ENCODE data around the gene MARCHF5. TPM values are rescaled to one million over a fixed set of nuclear protein-coding genes. Genes with fewer than 3 reads are reported as not detected.

The MARCHF5 gene
- total RNA-seq, 4 donors from 2014 or later: 13.0 to 24.4 (median 15.4) TPM

DNA sequence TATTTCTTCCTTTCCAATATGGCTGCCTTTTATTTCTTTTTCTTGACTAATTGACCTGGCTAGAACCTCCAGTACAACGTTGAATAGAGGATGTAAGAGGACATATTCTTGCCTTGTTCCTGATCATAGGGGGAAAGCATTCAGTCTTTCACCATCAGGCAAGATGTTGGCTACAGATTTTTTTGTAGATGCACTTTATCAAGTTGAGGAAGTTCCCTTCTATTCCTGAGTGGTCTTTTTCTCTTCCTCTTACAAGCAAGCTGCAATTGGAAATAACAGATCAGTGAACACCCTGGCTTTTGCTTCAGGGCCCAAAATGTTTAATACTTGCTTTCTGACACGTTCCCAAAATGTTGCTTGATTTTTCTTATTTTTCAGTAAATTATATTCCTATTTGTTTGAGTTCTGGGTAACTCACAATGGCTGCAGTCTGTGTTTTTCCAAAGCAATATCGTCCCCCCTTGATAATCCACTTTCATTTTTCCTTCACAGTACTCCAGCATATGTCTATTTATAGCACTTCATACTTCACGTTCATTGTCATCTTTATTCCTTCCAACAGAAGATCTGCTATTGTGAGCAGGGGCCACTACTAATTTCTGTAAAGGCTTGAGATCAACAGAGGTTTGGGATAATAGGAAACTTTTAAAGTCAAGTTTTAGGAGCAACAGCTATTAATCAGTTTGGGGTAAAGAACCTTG is 11.8 kb upstream of the MARCHF5 start:
- H3K4me1 ChIP-seq: peaks cover 0 to 7% of the 10 kb centered on the region in 2 donors
- no peaks in the 10 kb centered on the region for H3K9me3 ChIP-seq
- intact Hi-C loops (cut with DNase I; ENCODE audit: low total_unique reads): no loop called here
- H3K27me3 ChIP-seq: no peaks in the 10 kb centered on the region
- peak overlapping the region; percentile 27 to 70 (median 42) for H3K27ac ChIP-seq
- peak overlapping the region; percentile 5 to 41 (median 29) for H3K4me3 ChIP-seq
- peak in 1 of 2 donors; percentile 94 for ATAC-seq
- TF ChIP-seq, protein P1, sequence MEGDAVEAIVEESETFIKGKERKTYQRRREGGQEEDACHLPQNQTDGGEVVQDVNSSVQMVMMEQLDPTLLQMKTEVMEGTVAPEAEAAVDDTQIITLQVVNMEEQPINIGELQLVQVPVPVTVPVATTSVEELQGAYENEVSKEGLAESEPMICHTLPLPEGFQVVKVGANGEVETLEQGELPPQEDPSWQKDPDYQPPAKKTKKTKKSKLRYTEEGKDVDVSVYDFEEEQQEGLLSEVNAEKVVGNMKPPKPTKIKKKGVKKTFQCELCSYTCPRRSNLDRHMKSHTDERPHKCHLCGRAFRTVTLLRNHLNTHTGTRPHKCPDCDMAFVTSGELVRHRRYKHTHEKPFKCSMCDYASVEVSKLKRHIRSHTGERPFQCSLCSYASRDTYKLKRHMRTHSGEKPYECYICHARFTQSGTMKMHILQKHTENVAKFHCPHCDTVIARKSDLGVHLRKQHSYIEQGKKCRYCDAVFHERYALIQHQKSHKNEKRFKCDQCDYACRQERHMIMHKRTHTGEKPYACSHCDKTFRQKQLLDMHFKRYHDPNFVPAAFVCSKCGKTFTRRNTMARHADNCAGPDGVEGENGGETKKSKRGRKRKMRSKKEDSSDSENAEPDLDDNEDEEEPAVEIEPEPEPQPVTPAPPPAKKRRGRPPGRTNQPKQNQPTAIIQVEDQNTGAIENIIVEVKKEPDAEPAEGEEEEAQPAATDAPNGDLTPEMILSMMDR (IDR thresholded peaks at IDR 0.05 in 4 of 5, conservative IDR thresholded peaks at IDR 0.05 in 1 of 5): no peak
- no peak for TF ChIP-seq POLR2A (IDR thresholded peaks at IDR 0.05)
- in situ Hi-C loops (cut with MboI; ENCODE audit: low sequenced_read_pairs in 4 of 4): loop anchor here in 1 of 4 donors (25.0 kb wide), 1 partner anchor 192 kb away; no protein-coding TSS in a partner anchor
- DNase-seq: no peak
- no peaks in the 10 kb centered on the region for H3K36me3 ChIP-seq

DNA sequence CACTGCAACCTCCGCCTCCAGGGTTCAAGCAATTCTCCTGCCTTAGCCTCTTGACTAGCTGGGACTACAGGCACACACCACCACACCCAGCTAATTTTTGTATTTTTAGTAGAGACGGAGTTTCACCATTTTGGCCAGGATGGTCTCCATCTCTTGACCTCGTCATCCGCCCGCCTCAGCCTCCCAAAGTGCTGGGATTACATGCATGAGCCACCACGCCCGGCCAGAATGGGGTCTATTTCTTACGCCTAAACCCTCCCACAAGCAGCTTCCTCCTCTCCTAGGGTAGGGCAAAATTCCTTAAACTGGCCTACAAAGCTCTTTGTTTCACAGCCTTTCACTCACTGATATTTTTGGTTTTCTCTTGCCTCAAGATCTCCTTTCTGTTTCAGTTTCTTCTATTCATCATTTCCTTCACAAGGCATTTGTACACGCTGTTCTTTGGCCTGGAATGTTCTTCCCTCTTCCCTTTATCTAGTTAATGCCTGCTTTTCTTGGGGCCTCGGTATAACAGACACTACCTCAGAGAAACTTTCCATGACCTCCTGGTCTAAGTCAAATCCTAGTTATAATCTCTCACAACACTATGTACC is 6.8 kb upstream of the MARCHF5 start:
- TF ChIP-seq POLR2A (IDR thresholded peaks at IDR 0.05): no peak
- TF ChIP-seq, protein P1 (IDR thresholded peaks at IDR 0.05 in 4 of 5, conservative IDR thresholded peaks at IDR 0.05 in 1 of 5): no peak
- H3K27ac ChIP-seq: peak overlapping the region in 1 of 4 donors; percentile 13
- no peak overlapping the region for H3K4me3 ChIP-seq
- DNase-seq (no peak), ATAC-seq (peak in 1 of 2 donors; percentile 24)
- H3K27me3 ChIP-seq: no peaks in the 10 kb centered on the region
- intact Hi-C loops (cut with DNase I; ENCODE audit: low total_unique reads): no loop called here
- no peaks in the 10 kb centered on the region for H3K36me3 ChIP-seq
- in situ Hi-C loops (cut with MboI; ENCODE audit: low sequenced_read_pairs in 4 of 4): loop anchor here in 1 of 4 donors (25.0 kb wide), 1 partner anchor 197 kb away; no protein-coding TSS in a partner anchor
- peaks cover 3 to 4% of the 10 kb centered on the region in 2 donors for H3K4me1 ChIP-seq
- H3K9me3 ChIP-seq: no peaks in the 10 kb centered on the region

DNA sequence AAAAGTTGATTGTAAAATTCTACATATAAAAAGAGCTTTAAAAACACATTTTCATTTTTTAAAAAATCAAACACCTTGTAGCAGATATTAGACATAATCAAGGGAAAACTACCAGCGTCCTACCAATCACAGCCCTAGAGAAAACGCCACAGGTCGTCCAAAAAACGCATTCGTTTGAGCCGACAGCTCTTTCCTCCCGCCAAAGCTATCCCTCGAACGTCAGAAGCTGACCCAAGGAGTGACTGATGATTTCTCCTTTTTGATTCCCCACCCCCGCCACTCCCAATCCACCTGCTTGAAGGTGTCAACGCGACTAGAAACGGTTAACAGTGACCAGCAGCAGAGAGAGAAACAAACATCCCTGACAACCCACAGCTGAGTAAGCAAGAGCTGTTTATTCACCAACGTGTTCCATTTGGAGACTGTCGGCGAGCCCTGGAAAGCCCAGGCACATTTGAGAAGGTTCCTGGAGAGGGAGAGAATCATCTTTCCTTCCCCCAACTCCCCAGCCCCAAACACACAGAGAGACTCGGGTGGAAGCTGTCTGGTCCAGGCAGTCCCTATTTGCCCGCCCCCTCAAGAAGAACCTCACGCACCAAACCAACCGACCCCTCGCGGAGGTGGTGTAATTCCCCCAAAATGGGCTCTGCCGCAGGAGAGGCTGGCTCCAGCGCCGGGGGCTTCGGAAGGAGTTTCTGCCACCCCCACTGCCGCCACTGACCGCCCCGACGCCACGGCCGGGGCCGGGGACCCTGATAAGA is 711 bp upstream of the MARCHF5 start:
- in situ Hi-C loops (cut with MboI; ENCODE audit: low sequenced_read_pairs in 4 of 4) (loop anchor here in 3 of 4 donors (10.0 to 25.0 kb wide), 3 partner anchors 195 to 205 kb away; no protein-coding TSS in a partner anchor), intact Hi-C loops (cut with DNase I; ENCODE audit: low total_unique reads) (loop anchor here (2.0 to 5.0 kb wide), 4 partner anchors 142 to 493 kb away; partner anchors contain the start of gene TNKS2)
- peak; percentile 53 to 54 for DNase-seq

DNA sequence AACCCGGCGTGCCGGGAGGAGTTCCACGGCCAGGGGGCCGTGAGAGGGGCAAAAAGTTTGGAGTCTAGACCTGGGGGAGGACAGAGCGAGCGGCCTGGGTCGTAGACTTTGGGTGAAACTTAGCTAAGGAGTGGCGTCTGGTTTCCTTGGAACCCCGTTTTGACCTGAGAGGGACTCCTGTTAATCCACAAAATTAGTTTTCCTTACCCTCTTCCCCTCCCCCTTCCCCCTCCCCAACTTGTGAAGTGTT is 574 bp downstream of the MARCHF5 start:
- Histone ChIP-seq H3K27me3 (no peaks in the 10 kb centered on the region), H3K9me3 (no peaks in the 10 kb centered on the region), H3K4me3 (peak overlapping the region; percentile 67 to 93 (median 88)), H3K36me3 (no peaks in the 10 kb centered on the region), H3K27ac (peak overlapping the region; percentile 89 to 98 (median 93)), H3K4me1 (peaks cover 14 to 20% of the 10 kb centered on the region in 2 donors)
- intact Hi-C loops (cut with DNase I; ENCODE audit: low total_unique reads): loop anchor here (1.0 to 5.0 kb wide), 6 partner anchors 52 to 494 kb away; partner anchors contain the start of genes BTAF1 and TNKS2
- peak in 1 of 2 donors; percentile 3 for ATAC-seq
- DNase-seq: no peak
- TF ChIP-seq, protein P1 (IDR thresholded peaks at IDR 0.05 in 4 of 5, conservative IDR thresholded peaks at IDR 0.05 in 1 of 5): no peak
- TF ChIP-seq POLR2A (IDR thresholded peaks at IDR 0.05): no peak
- in situ Hi-C loops (cut with MboI; ENCODE audit: low sequenced_read_pairs in 4 of 4): loop anchor here in 3 of 4 donors (10.0 to 25.0 kb wide), 3 partner anchors 197 to 207 kb away; no protein-coding TSS in a partner anchor

More for the DNA sequence above, 711 bp upstream of the MARCHF5 start:
- H3K27me3 ChIP-seq: no peaks in the 10 kb centered on the region
- H3K9me3 ChIP-seq: no peaks in the 10 kb centered on the region
- no peak for TF ChIP-seq POLR2A (IDR thresholded peaks at IDR 0.05)
- TF ChIP-seq, protein P1 (IDR thresholded peaks at IDR 0.05 in 4 of 5, conservative IDR thresholded peaks at IDR 0.05 in 1 of 5): no peak
- H3K36me3 ChIP-seq: no peaks in the 10 kb centered on the region
- H3K4me3 ChIP-seq: peak overlapping the region; percentile 67 to 93 (median 88)
- H3K27ac ChIP-seq: peak overlapping the region; percentile 89 to 98 (median 93)
- peak; percentile 55 to 72 for ATAC-seq
- peaks cover 11 to 18% of the 10 kb centered on the region in 2 donors for H3K4me1 ChIP-seq

All from gastrocnemius medialis (tissue), 4 donors.